SU-DHL-6 (cell line): ENCODE results near the gene CCNI2.

Source experiments
- H2AFZ ChIP-seq: fragments of 200-600 bp; sonication (generic); 2 replicates; pipeline ENCODE4 v1.6.1; 2014; ENCODE audit warnings: low read depth, mild to moderate bottlenecking, moderate library complexity, mixed read lengths, antibody characterized with exemption, low read length; ENCODE audit not compliant: severe bottlenecking
- H3F3A ChIP-seq: fragments of 200-600 bp; shearing (Covaris generic); 2 replicates; pipeline ENCODE4 v1.6.0; 2016; ENCODE audit warnings: antibody characterized with exemption, mild to moderate bottlenecking; ENCODE audit not compliant: insufficient read depth
- H3K27ac ChIP-seq: fragments of 200-600 bp; sonication (generic); 2 replicates; pipeline ENCODE4 v1.5.1; 2016; ENCODE audit warnings: low read depth, mild to moderate bottlenecking, low read length, moderate library complexity, mixed read lengths
- H3K27me3 ChIP-seq: fragments of 200-600 bp; sonication (generic), shearing (Covaris generic); 2 replicates; pipeline ENCODE4 v1.6.0; 2014; ENCODE audit warnings: mild to moderate bottlenecking, low read length
- H3K36me3 ChIP-seq: fragments of 200-600 bp; sonication (generic); 2 replicates; pipeline ENCODE4 v1.6.1; 2014; ENCODE audit warnings: mild to moderate bottlenecking, low read length, mixed read lengths
- H3K4me2 ChIP-seq: fragments of 300-600, 200-600 bp; shearing (Covaris generic), sonication (generic); 2 replicates; pipeline ENCODE4 v1.6.0; 2014; ENCODE audit warnings: low read length, low read depth, mild to moderate bottlenecking; ENCODE audit not compliant: poor library complexity, severe bottlenecking
- H3K4me3 ChIP-seq: fragments of 200-600 bp; sonication (generic); 2 replicates; pipeline ENCODE4 v1.5.1; 2014; ENCODE audit warnings: antibody characterized with exemption, low read length, mild to moderate bottlenecking, mixed read lengths; ENCODE audit not compliant: insufficient read depth, poor library complexity, severe bottlenecking
- H3K79me2 ChIP-seq: fragments of 200-600 bp; sonication (generic); 2 replicates; pipeline ENCODE4 v1.6.1; 2014; ENCODE audit warnings: mild to moderate bottlenecking, low read length, moderate library complexity; ENCODE audit not compliant: insufficient read depth
- H3K9ac ChIP-seq: fragments of 200-600 bp; sonication (generic); 2 replicates; pipeline ENCODE4 v1.7.0; 2014; ENCODE audit warnings: mild to moderate bottlenecking, low read length
- H3K9me2 ChIP-seq: fragments of 200-600 bp; sonication (generic); replicated peaks from 2 replicates; pipeline ENCODE4 v1.6.1; 2014; ENCODE audit warnings: low read length; ENCODE audit not compliant: insufficient read depth
- H3K9me3 ChIP-seq: fragments of 200-600 bp; sonication (generic); 2 replicates; pipeline ENCODE4 v1.6.1; 2014; ENCODE audit warnings: low read length, mixed read lengths; ENCODE audit not compliant: insufficient read depth
- H4K20me1 ChIP-seq: fragments of 200-600 bp; sonication (generic); 2 replicates; pipeline ENCODE4 v1.6.1; 2014; ENCODE audit warnings: low read depth, mild to moderate bottlenecking, antibody characterized with exemption, low read length, moderate library complexity, mixed read lengths
- EZH2phosphoT487 ChIP-seq: fragments of 200-600 bp; sonication (generic), shearing (Covaris generic); conservative IDR thresholded peaks from 2 replicates; pipeline ENCODE4 v1.6.1; 2018; ENCODE audit warnings: mild to moderate bottlenecking, antibody characterized with exemption, low read length, moderate library complexity, mixed read lengths
- TF ChIP-seq, protein P1 (sequence below): fragments of 200-600 bp; sonication (generic); IDR thresholded peaks from one replicate; pipeline ENCODE4 v1.5.1; 2017; ENCODE audit warnings: antibody characterized with exemption, mild to moderate bottlenecking, low read length, moderate library complexity; ENCODE audit not compliant: insufficient read depth, poor library complexity, severe bottlenecking

CCNI2 gene

DNA sequence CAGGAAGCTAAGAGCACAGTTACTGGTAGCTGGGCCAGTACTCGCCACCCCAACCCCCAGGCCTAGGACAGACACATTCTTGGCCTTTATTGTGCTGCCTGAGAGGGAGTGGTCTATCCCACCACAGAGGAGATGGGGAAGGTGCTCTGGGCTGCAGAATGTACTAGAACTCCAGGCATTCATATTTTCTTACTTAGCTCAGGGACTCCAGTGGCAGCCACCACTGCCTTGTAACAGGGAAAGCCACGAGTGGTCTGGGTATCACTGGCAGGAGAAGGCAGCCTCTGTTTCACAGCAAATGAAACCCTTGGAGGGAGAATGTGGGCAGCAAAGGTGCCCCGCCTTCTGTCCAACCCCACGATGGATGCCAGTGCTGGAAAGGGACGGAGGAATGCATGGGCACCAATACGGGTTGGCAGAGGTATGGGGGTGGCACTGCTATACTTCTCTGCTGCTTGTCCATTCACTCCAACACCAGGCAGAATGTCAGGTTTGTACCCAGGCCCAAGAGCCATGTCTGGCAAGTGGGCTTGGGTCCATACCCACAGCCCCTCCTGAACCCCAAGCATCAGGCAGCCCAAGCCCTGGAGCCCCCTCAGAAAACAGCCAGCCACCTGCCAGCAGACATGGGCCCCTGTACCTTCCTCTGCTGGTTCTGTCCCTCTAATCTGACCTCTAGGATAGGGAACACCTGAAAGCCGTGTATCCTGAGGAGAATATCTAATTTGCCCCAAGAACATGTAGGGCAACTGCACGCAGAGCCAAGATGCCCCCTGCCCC lies 25.3 kb downstream of the CCNI2 start:
- no peaks in the 10 kb centered on the region for H3F3A ChIP-seq
- H3K27me3 ChIP-seq, result no peaks in the 10 kb centered on the region
- H3K27ac ChIP-seq, result no peak overlapping the region
- H3K9me3 ChIP-seq, result no peaks in the 10 kb centered on the region
- H3K9me2 ChIP-seq, result no peaks in the 10 kb centered on the region
- H3K4me3 ChIP-seq, result no peak overlapping the region
- H3K9ac ChIP-seq, result no peak overlapping the region
- H2AFZ ChIP-seq, result no peak overlapping the region
- no peaks in the 10 kb centered on the region for H3K36me3 ChIP-seq
- H4K20me1 ChIP-seq, result no peaks in the 10 kb centered on the region
- H3K79me2 ChIP-seq, result no peaks in the 10 kb centered on the region
- TF ChIP-seq, protein P1, sequence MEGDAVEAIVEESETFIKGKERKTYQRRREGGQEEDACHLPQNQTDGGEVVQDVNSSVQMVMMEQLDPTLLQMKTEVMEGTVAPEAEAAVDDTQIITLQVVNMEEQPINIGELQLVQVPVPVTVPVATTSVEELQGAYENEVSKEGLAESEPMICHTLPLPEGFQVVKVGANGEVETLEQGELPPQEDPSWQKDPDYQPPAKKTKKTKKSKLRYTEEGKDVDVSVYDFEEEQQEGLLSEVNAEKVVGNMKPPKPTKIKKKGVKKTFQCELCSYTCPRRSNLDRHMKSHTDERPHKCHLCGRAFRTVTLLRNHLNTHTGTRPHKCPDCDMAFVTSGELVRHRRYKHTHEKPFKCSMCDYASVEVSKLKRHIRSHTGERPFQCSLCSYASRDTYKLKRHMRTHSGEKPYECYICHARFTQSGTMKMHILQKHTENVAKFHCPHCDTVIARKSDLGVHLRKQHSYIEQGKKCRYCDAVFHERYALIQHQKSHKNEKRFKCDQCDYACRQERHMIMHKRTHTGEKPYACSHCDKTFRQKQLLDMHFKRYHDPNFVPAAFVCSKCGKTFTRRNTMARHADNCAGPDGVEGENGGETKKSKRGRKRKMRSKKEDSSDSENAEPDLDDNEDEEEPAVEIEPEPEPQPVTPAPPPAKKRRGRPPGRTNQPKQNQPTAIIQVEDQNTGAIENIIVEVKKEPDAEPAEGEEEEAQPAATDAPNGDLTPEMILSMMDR, result no peak
- no peak for TF ChIP-seq EZH2phosphoT487
- H3K4me2 ChIP-seq, result no peak overlapping the region

DNA sequence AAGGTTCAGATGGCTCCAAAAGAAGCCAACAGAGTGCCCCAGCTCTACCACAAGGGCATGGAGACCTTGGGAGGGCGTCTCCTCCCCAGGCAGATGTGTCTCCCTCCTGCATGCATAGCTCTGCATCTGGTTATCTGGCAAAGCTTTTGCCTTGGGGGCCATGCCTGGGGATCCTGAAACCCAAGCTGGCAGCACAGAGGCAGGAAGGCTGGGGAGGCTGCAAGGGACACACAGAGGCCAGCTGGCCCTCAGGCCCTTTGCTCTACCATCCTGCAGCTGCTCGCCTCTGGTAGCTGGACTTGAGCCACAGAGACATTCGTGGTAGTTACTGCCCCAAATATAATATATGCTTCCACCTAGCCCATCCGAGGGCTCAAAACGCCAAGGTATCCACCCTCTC lies 25.9 kb downstream of the CCNI2 start:
- no peaks in the 10 kb centered on the region for H3K9me3 ChIP-seq
- H3K4me2 ChIP-seq, result no peak overlapping the region
- no peak overlapping the region for H3K9ac ChIP-seq
- no peaks in the 10 kb centered on the region for H3K9me2 ChIP-seq
- TF ChIP-seq, protein P1, result no peak
- no peak for TF ChIP-seq EZH2phosphoT487
- H3F3A ChIP-seq, result no peaks in the 10 kb centered on the region
- no peaks in the 10 kb centered on the region for H3K27me3 ChIP-seq
- no peaks in the 10 kb centered on the region for H3K79me2 ChIP-seq
- H3K27ac ChIP-seq, result no peak overlapping the region
- no peak overlapping the region for H2AFZ ChIP-seq
- H3K4me3 ChIP-seq, result no peak overlapping the region
- H4K20me1 ChIP-seq, result no peaks in the 10 kb centered on the region
- H3K36me3 ChIP-seq, result no peaks in the 10 kb centered on the region

DNA sequence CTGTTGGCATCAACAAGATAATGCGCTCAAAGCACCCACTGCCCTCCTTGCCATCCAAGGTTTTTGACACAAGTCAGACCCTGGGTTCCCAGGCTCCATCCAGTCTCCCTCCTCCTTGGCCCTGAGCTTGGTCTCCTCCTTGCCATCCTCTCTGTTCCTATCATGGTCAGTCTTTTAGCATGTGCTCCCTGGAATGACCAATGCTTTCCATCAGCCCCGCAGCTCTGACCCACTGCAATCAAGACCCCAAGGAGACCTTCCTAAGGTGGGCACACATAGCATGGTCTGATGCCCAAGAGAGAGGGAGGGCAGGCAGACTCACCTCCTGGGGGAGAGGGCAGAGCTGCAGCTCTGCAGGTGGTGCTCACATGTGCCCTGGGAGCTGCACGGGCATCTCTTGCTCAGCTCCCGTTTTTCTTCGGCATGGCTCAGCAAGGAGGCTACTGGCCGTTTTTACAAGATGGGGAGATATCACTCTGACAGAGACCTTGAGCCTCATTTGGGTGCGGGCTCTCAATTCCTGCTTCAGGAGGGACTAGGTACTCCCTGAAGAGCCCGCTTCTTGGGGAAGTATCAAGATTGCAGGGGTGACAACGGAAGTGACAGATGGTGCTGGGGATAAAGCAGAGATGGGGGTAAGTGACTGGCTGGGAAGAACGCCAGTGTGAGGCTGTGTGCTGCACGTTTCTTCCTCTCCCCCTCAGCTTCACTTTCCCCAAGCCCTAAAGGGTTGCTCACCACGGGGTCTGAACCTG lies 26.6 kb downstream of the CCNI2 start:
- Histone ChIP-seq H3K27ac (no peak overlapping the region), H3K4me3 (no peak overlapping the region), H3K36me3 (no peaks in the 10 kb centered on the region), H3K9ac (no peak overlapping the region), H4K20me1 (no peaks in the 10 kb centered on the region), H3K4me2 (no peak overlapping the region), H3K9me2 (no peaks in the 10 kb centered on the region), H3K9me3 (no peaks in the 10 kb centered on the region), H2AFZ (no peak overlapping the region), H3K27me3 (no peaks in the 10 kb centered on the region), H3F3A (no peaks in the 10 kb centered on the region), H3K79me2 (no peaks in the 10 kb centered on the region)
- TF ChIP-seq, protein P1, result no peak
